ENCODE data around the gene GJD4.

GRCh38 chr10:35588836-35589235, 16.3 kb upstream of the GJD4 start:
- TF ChIP-seq POLR2AphosphoS5 (IDR thresholded peaks at IDR 0.05; ENCODE audit: low read depth, low read length) (no peak), POU2F2 (IDR thresholded peaks at IDR 0.05; ENCODE audit: low read depth, low read length) (no peak), POLR2A (IDR thresholded peaks at IDR 0.05; ENCODE audit: low read depth, low read length) (no peak), TAF1 (IDR thresholded peaks at IDR 0.05; ENCODE audit: low read depth, low read length) (no peak), SPI1 (IDR thresholded peaks at IDR 0.05; ENCODE audit: low read depth, low read length) (no peak), PAX5 (IDR thresholded peaks at IDR 0.05; ENCODE audit: insufficient read depth, low read length, severe bottlenecking) (no peak)
